CD14-positive monocyte (primary cell): ENCODE results near the gene TBX2. TPM values are rescaled to one million over a fixed set of nuclear protein-coding genes. Genes with fewer than 3 reads are reported as not detected.

Source experiments
- DNase-seq, 3 donors: peaks; one replicate each; pipeline ENCODE4 v3.0.0-alpha.2; 2011 to 2022
- H2AFZ ChIP-seq: 2 replicates; pipeline ENCODE4 v1.6.0; 2012; ENCODE audit warnings: mild to moderate bottlenecking, low read depth, low read length, inconsistent platforms; ENCODE audit not compliant: insufficient read depth, poor library complexity, severe bottlenecking
- H3K27ac ChIP-seq, 2 donors: 1 replicate in 1 of 2; 2 replicates in 1 of 2; pipeline ENCODE4 v1.5.1; 2012 to 2013; ENCODE audit warnings: low read length in 2 of 2, control low read depth in 1 of 2, inconsistent platforms in 1 of 2, low read depth in 1 of 2, mild to moderate bottlenecking in 1 of 2
- H3K27me3 ChIP-seq, 2 donors: one replicate each; pipeline versions ENCODE4 v1.6.0 to v1.6.1; 2011 to 2013; ENCODE audit warnings: low read length in 2 of 2; ENCODE audit not compliant: control insufficient read depth in 2 of 2, insufficient read depth in 2 of 2
- H3K36me3 ChIP-seq, 2 donors: replicated peaks in 1 of 2; 1 replicate in 1 of 2; 2 replicates in 1 of 2; pipeline versions ENCODE4 v1.5.1 to v1.6.1; 2012 to 2013; ENCODE audit warnings: low read length in 2 of 2, control low read depth in 1 of 2, inconsistent platforms in 1 of 2, mild to moderate bottlenecking in 1 of 2; ENCODE audit not compliant: insufficient read depth in 2 of 2, control insufficient read depth in 1 of 2
- H3K4me1 ChIP-seq, 2 donors: 1 replicate in 1 of 2; 2 replicates in 1 of 2; pipeline versions ENCODE4 v1.5.1 to v1.6.1; 2012 to 2013; ENCODE audit warnings: low read length in 2 of 2, control low read depth in 1 of 2, inconsistent platforms in 1 of 2, mild to moderate bottlenecking in 1 of 2, moderate library complexity in 1 of 2; ENCODE audit not compliant: insufficient read depth in 2 of 2, control insufficient read depth in 1 of 2
- H3K4me2 ChIP-seq: replicated peaks from 2 replicates; pipeline ENCODE3; 2012; ENCODE audit warnings: low read length, moderate library complexity, mild to moderate bottlenecking; ENCODE audit not compliant: poor library complexity, severe bottlenecking; ENCODE audit errors: extremely low read depth
- H3K4me3 ChIP-seq, 3 experiments: fragments of 200-600 bp in 1 of 3; sonication (generic) in 1 of 3; replicated peaks in 1 of 3; 1 replicate in 2 of 3; 2 replicates in 1 of 3; pipeline ENCODE4 v1.5.1; 2011 to 2013; ENCODE audit warnings: low read length in 3 of 3, mild to moderate bottlenecking in 3 of 3, control low read depth in 2 of 3, low read depth in 2 of 3, inconsistent platforms in 1 of 3, moderate library complexity in 1 of 3
- H3K79me2 ChIP-seq: 2 replicates; pipeline ENCODE4 v1.6.0; 2012; ENCODE audit warnings: mild to moderate bottlenecking, control low read depth, inconsistent platforms, low read length, moderate library complexity; ENCODE audit not compliant: insufficient read depth
- H3K9ac ChIP-seq: 2 replicates; pipeline ENCODE4 v1.6.0; 2017; ENCODE audit warnings: low read length, mild to moderate bottlenecking; ENCODE audit not compliant: insufficient read depth, poor library complexity, severe bottlenecking
- H3K9me3 ChIP-seq, 2 donors: replicated peaks in 1 of 2; 1 replicate in 1 of 2; 2 replicates in 1 of 2; pipeline versions ENCODE4 v1.5.1 to v1.6.1; 2012 to 2013; ENCODE audit warnings: low read length in 2 of 2, control low read depth in 1 of 2; ENCODE audit not compliant: control insufficient read depth in 1 of 2, insufficient read depth in 1 of 2
- H4K20me1 ChIP-seq: 2 replicates; pipeline ENCODE4 v1.6.0; 2012; ENCODE audit warnings: mild to moderate bottlenecking, low read length, control low read depth, moderate library complexity; ENCODE audit not compliant: insufficient read depth
- H3K27ac Mint-ChIP-seq, 7 donors: one replicate each; pipeline ENCODE4 v1.8.0; 2020; ENCODE audit warnings: mild to moderate bottlenecking in 7 of 7, mixed read lengths in 7 of 7, moderate library complexity in 6 of 7, inconsistent platforms in 2 of 7
- H3K27me3 Mint-ChIP-seq, 3 donors: one replicate each; pipeline ENCODE4 v1.8.0; 2021 to 2022; ENCODE audit warnings: low read depth in 3 of 3, mild to moderate bottlenecking in 3 of 3, mixed read lengths in 3 of 3, moderate library complexity in 3 of 3, inconsistent platforms in 1 of 3
- H3K36me3 Mint-ChIP-seq, 2 donors: one replicate each; pipeline ENCODE4 v1.8.0; 2020; ENCODE audit warnings: mixed read lengths in 2 of 2, inconsistent platforms in 1 of 2, mild to moderate bottlenecking in 1 of 2
- H3K4me1 Mint-ChIP-seq: one replicate; pipeline ENCODE4 v1.8.0; 2020; ENCODE audit warnings: mild to moderate bottlenecking, mixed read lengths
- H3K4me3 Mint-ChIP-seq, 2 donors: one replicate each; pipeline ENCODE4 v1.8.0; 2020; ENCODE audit warnings: mild to moderate bottlenecking in 2 of 2, mixed read lengths in 2 of 2, moderate library complexity in 1 of 2
- H3K9me3 Mint-ChIP-seq, 7 donors: one replicate each; pipeline ENCODE4 v1.8.0; 2020 to 2022; ENCODE audit warnings: mixed read lengths in 7 of 7, mild to moderate bottlenecking in 6 of 7, moderate library complexity in 6 of 7, inconsistent platforms in 2 of 7
- WGBS: methylation state at CpG from one replicate; pipeline ENCODE4 v1.1.5; 2013; ENCODE audit warnings: missing lambda C conversion rate; ENCODE audit not compliant: insufficient coverage; 5-methylcytosine and 5-hydroxymethylcytosine counted together
- intact Hi-C, 2 donors: fragments of 100-400 bp; cut with micrococcal nuclease; formaldehyde crosslinking; loops; one replicate each; pipeline versions ENCODE4 v1.15.0 to v1.15.1; 2023
- polyA plus RNA-seq, 3 donors: library from polyadenylated mRNA; depleted of rRNA in 1 of 3; unstranded in 2 of 3; stranded (reverse) in 1 of 3; fragments of 300-500 nt in 2 of 3; fragments of >200 nt in 1 of 3; fragmentation: Illumina TruSeq in 2 of 3; gene quantifications; 1 replicate in 2 of 3; 2 replicates in 1 of 3; pipeline ENCODE4 v1.2.3, GENCODE V29; 2012 to 2021
- TF ChIP-seq, protein P1 (sequence below): fragments of 200-600 bp; IDR thresholded peaks from one replicate; pipeline ENCODE4 v1.8.0; 2022; ENCODE audit warnings: antibody characterized with exemption, mild to moderate bottlenecking

Gene TBX2
- polyA plus RNA-seq, 3 donors: 0.03 TPM; not detected in 2

DNA sequence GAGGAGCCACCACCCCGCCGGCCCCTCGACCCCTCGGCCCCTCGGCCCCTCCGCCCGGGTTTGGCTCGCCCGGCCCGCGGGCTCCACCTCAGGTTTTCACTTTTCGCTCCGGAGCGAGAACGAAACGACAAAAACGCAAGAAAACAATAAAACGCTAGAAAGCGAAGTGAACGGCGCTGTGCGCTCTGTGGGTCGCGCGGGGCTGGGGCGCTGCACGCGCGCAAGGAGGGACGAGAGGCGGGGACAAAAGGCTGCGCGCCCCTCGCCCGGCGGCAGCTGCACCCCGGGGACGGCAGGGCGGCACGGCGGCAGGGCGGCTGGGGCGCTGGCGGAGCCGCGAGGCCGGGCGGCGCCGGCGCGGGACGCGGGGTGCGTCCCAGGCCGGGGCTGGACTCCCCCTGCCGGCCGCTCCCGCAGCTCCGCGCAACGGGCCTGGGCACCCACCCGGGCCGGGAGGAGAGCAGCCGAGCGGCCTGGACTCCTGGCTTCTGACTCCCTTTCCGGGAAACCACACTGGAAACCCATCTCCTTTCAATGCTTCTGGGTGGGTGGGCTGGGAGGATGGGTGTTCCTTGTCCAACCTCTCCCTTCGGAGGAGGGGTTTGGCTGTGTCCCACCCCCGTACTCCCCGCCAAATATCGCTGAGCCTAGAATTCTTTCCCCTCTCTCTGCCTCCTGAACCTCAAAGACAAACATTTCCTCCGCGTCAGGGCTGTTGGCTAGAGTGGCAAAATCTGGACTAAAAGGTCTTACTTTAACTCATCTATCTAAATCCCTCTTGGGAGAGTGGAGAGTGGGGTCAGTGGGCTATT lies 9.9 kb downstream of the TBX2 start:
- H3K4me2 ChIP-seq: peak overlapping the region; percentile 85
- intact Hi-C loops: loop anchor here (5.0 to 10.0 kb wide), 2 partner anchors 145 to 428 kb away; no protein-coding TSS in a partner anchor
- DNase-seq: peak in 2 of 3 donors; percentile 51 to 58
- WGBS: under 1% methylated on average over 58 of the region's 73 CpGs
- peak overlapping the region; percentile 76 to 89 for H3K4me3 Mint-ChIP-seq
- no peaks in the 10 kb centered on the region for H3K79me2 ChIP-seq
- peaks cover 5% of the 10 kb centered on the region for H4K20me1 ChIP-seq
- H3K36me3 Mint-ChIP-seq: peaks cover 7 to 8% of the 10 kb centered on the region in 2 donors
- H3K9me3 Mint-ChIP-seq: peaks cover 0 to 41% (median 18%) of the 10 kb centered on the region in 7 donors
- no peak overlapping the region for H3K27ac ChIP-seq
- TF ChIP-seq, protein P1, sequence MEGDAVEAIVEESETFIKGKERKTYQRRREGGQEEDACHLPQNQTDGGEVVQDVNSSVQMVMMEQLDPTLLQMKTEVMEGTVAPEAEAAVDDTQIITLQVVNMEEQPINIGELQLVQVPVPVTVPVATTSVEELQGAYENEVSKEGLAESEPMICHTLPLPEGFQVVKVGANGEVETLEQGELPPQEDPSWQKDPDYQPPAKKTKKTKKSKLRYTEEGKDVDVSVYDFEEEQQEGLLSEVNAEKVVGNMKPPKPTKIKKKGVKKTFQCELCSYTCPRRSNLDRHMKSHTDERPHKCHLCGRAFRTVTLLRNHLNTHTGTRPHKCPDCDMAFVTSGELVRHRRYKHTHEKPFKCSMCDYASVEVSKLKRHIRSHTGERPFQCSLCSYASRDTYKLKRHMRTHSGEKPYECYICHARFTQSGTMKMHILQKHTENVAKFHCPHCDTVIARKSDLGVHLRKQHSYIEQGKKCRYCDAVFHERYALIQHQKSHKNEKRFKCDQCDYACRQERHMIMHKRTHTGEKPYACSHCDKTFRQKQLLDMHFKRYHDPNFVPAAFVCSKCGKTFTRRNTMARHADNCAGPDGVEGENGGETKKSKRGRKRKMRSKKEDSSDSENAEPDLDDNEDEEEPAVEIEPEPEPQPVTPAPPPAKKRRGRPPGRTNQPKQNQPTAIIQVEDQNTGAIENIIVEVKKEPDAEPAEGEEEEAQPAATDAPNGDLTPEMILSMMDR: peak; percentile 48
- no peaks in the 10 kb centered on the region for H3K36me3 ChIP-seq
- H3K4me1 ChIP-seq: peaks cover 41 to 49% of the 10 kb centered on the region in 2 donors
- peaks cover 72 to 96% (median 83%) of the 10 kb centered on the region in 3 donors for H3K27me3 Mint-ChIP-seq
- peak overlapping the region; percentile 70 for H2AFZ ChIP-seq
- H3K27me3 ChIP-seq: peaks cover 81 to 96% of the 10 kb centered on the region in 2 donors
- H3K4me3 ChIP-seq: peak overlapping the region; percentile 16 to 74 (median 36)
- peaks cover 16 to 24% of the 10 kb centered on the region in 2 donors for H3K9me3 ChIP-seq
- H3K9ac ChIP-seq: peak overlapping the region; percentile 36
- H3K27ac Mint-ChIP-seq: peak overlapping the region in 1 of 7 donors; percentile 11
- H3K4me1 Mint-ChIP-seq: peaks cover 21% of the 10 kb centered on the region

DNA sequence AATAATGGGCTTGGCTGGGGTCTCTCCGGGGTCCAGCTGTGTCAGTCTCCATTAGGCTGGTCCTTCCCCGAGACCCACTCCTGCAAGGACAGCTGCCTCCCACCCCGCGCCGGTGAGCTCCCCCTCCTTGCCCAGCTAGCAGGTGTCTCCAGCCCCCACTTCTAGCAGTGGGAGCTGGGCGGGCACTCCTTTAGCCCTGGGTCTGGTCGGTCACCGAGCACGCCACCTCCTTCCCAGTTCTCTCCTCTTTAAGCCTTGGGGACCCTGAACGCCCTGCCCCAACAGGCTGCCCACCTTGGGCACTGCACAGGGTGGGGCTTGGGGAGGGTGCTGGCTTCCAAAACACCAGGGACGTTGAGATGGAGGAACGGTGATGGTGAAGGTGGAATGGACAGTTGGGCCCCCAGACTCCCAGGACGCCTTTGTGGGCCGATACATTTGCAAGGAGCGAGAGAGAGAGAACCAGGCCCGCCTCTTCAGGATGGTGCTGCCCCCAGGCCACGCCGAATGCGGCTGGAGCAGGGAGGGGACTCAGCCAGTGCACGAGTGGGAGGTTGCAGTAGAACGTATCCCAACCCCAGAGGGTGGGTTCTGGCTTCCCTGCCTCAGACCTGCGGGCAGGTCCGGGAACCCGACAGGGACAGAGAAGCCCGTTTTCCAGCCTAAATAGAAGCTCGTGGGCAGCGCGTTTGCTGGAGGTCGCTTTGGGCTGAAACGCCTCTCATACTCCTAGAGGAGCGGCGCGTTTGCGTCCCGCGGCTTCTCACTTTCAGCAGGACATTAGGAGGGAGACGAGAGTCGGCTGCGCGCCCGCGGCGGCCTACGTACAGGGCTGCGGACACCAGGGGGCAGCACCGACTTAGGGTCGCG lies 10.7 kb downstream of the TBX2 start:
- TF ChIP-seq, protein P1: no peak
- Histone ChIP-seq H3K4me2 (peak overlapping the region; percentile 99), H4K20me1 (peaks cover 5% of the 10 kb centered on the region), H3K36me3 (no peaks in the 10 kb centered on the region), H3K27ac (no peak overlapping the region), H3K4me1 (peaks cover 38 to 43% of the 10 kb centered on the region in 2 donors), H3K79me2 (no peaks in the 10 kb centered on the region), H2AFZ (peak overlapping the region; percentile 97), H3K9me3 (peaks cover 16 to 24% of the 10 kb centered on the region in 2 donors), H3K9ac (no peak overlapping the region), H3K4me3 (peak overlapping the region in 1 of 3 experiments; percentile 82), H3K27me3 (peaks cover 73 to 97% of the 10 kb centered on the region in 2 donors)
- peaks cover 7 to 8% of the 10 kb centered on the region in 2 donors for H3K36me3 Mint-ChIP-seq
- peaks cover 0 to 41% (median 18%) of the 10 kb centered on the region in 7 donors for H3K9me3 Mint-ChIP-seq
- peak; percentile 48 to 64 (median 51) for DNase-seq
- peaks cover 66 to 96% (median 78%) of the 10 kb centered on the region in 3 donors for H3K27me3 Mint-ChIP-seq
- H3K4me3 Mint-ChIP-seq: peak overlapping the region; percentile 69 to 89
- intact Hi-C loops: loop anchor here (5.0 to 10.0 kb wide), 2 partner anchors 144 to 427 kb away; no protein-coding TSS in a partner anchor
- H3K4me1 Mint-ChIP-seq: peaks cover 18% of the 10 kb centered on the region
- peak overlapping the region in 1 of 7 donors; percentile 11 for H3K27ac Mint-ChIP-seq
- WGBS: 5% methylated on average over 44 of the region's 48 CpGs
